Measurements from ENCODE around the gene SLC6A4. TPM values are rescaled to one million over a fixed set of nuclear protein-coding genes. Genes with fewer than 3 reads are reported as not detected.

SLC6A4 gene
- total RNA-seq, 1 donor from 2014 or later: 0.33 TPM

DNA sequence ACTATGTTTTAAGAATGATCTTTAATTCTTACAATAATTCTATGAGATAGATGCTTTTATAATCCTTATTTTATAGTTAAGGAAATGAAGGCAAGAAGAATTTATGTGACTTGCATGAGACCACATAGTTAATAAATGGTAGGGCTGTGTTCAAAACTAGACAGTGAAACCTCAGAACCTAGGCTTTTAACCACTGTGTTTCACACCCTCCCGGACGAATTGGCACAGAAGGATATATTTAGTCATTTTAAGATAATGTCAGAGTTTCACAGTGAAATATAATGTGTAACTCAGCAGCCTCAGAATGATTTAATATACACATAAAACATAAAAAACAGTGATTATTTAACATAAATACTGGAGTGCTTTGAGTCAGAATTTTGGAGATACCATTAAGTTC, 61.8 kb downstream of the SLC6A4 start:
- intact Hi-C loops (cut with micrococcal nuclease): no loop called here
- H3K36me3 ChIP-seq: peaks cover 33% of the 10 kb centered on the region
- H3K4me3 ChIP-seq: no peak overlapping the region
- H3K4me1 ChIP-seq: no peaks in the 10 kb centered on the region
- DNase-seq: no peak
- H3K9me3 ChIP-seq (replicated peaks): no peaks in the 10 kb centered on the region
- TF ChIP-seq, protein P1, sequence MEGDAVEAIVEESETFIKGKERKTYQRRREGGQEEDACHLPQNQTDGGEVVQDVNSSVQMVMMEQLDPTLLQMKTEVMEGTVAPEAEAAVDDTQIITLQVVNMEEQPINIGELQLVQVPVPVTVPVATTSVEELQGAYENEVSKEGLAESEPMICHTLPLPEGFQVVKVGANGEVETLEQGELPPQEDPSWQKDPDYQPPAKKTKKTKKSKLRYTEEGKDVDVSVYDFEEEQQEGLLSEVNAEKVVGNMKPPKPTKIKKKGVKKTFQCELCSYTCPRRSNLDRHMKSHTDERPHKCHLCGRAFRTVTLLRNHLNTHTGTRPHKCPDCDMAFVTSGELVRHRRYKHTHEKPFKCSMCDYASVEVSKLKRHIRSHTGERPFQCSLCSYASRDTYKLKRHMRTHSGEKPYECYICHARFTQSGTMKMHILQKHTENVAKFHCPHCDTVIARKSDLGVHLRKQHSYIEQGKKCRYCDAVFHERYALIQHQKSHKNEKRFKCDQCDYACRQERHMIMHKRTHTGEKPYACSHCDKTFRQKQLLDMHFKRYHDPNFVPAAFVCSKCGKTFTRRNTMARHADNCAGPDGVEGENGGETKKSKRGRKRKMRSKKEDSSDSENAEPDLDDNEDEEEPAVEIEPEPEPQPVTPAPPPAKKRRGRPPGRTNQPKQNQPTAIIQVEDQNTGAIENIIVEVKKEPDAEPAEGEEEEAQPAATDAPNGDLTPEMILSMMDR (IDR thresholded peaks at IDR 0.05; ENCODE audit: borderline replicate concordance): no peak
- no peak overlapping the region for H3K27ac ChIP-seq (replicated peaks)
- no peaks in the 10 kb centered on the region for H3K27me3 ChIP-seq (ENCODE audit: low read depth)

DNA sequence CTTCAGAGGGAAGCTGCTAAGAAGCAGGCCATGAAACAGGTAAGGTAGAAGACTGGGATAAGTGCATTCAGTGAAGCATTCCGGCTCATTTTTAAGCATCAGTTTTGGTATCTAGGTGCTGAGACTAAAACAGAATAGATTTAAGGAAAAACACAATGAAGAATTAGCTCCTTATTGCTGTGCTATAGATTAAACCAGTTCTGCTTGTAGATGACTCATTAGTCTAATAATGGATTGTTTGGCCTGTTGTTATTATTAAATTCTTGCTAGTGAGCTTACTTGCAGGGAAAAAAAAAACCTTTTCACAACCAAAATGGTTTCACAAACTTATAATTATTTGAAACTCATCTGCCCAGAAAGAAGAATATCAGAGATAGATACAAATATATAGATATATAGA, 62.9 kb downstream of the SLC6A4 start:
- Histone ChIP-seq H3K4me3 (no peak overlapping the region), H3K27me3 (ENCODE audit: low read depth) (no peaks in the 10 kb centered on the region), H3K9me3 (replicated peaks) (no peaks in the 10 kb centered on the region), H3K4me1 (no peaks in the 10 kb centered on the region), H3K27ac (replicated peaks) (no peak overlapping the region), H3K36me3 (peaks cover 26% of the 10 kb centered on the region)
- TF ChIP-seq, protein P1 (IDR thresholded peaks at IDR 0.05; ENCODE audit: borderline replicate concordance): no peak
- DNase-seq: no peak
- intact Hi-C loops (cut with micrococcal nuclease): no loop called here

DNA sequence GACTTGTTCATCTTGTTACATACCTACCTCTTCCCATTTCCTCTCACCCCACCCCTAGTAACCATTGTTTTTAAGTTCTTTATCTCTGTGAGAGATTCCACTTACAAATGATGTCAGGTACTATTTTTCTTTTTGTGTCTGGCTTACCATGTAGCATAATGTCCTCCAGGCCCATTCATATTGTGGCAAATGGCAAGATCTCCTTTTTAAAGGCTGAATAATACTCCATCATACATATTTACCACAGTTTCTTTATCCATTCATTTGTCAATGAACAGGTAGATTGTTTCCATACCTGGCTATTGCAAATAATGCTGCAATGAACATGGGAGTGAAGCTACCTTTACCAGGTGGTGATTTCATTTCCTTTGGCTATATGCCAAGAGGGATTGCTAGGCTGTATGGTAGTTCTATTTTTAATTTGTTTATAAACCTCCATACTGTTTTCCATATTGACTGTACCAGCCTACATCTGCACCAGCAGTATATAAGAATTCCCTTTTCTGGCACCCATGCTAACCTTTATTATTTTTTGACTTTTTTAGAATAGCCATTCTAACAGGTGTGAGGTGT, 65.0 kb downstream of the SLC6A4 start:
- DNase-seq: no peak
- Histone ChIP-seq H3K4me1 (no peaks in the 10 kb centered on the region), H3K9me3 (replicated peaks) (no peaks in the 10 kb centered on the region), H3K36me3 (peaks cover 25% of the 10 kb centered on the region), H3K27ac (replicated peaks) (no peak overlapping the region), H3K27me3 (ENCODE audit: low read depth) (no peaks in the 10 kb centered on the region), H3K4me3 (no peak overlapping the region)
- intact Hi-C loops (cut with micrococcal nuclease): no loop called here
- TF ChIP-seq, protein P1 (IDR thresholded peaks at IDR 0.05; ENCODE audit: borderline replicate concordance): no peak

DNA sequence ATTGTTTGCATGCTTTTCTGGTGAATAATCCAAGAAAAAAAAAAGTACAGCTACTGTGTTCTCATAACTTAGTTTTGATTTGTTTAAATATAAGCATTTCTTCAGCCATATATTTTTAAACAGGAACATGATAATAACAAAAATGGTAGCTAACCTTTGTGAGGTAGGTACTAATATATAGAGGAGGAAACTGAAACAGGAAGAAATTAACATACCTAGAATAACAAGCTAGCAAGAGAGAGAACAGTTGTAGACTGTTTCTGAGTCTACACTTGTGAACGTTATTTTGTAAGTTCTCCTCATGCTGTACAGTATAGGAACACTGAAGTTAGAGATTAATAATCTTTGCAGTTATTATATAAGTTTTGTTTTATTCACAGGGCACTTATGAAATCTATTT, 69.5 kb downstream of the SLC6A4 start:
- no peaks in the 10 kb centered on the region for H3K27me3 ChIP-seq (ENCODE audit: low read depth)
- H3K36me3 ChIP-seq: peaks cover 10% of the 10 kb centered on the region
- H3K9me3 ChIP-seq (replicated peaks): peaks cover 1% of the 10 kb centered on the region
- TF ChIP-seq, protein P1 (IDR thresholded peaks at IDR 0.05; ENCODE audit: borderline replicate concordance): no peak
- H3K4me3 ChIP-seq: no peak overlapping the region
- no peak overlapping the region for H3K27ac ChIP-seq (replicated peaks)
- DNase-seq: no peak
- intact Hi-C loops (cut with micrococcal nuclease): no loop called here
- no peaks in the 10 kb centered on the region for H3K4me1 ChIP-seq

DNA sequence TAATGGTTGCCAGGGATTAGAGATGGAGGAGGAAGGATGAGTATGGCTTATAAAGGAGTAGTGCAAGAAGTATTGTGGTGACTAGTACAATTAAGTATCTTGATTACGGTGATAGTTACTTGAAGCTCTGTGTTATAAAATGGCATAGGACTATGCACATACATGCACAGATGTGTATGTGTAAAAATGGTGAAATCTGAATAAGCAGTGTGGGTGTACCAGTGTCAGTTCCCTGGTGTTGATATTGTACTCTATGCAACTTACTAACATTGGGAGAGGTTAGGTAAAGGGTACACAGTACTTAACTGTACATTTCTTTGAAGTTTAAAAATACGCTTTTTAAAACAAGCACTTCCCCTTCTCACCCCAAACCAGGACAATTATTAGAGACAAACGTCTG, 70.3 kb downstream of the SLC6A4 start:
- Histone ChIP-seq H3K4me3 (no peak overlapping the region), H3K27me3 (ENCODE audit: low read depth) (no peaks in the 10 kb centered on the region), H3K27ac (replicated peaks) (no peak overlapping the region), H3K4me1 (no peaks in the 10 kb centered on the region), H3K36me3 (peaks cover 18% of the 10 kb centered on the region), H3K9me3 (replicated peaks) (peaks cover 10% of the 10 kb centered on the region)
- no peak for DNase-seq
- intact Hi-C loops (cut with micrococcal nuclease): no loop called here
- TF ChIP-seq, protein P1 (IDR thresholded peaks at IDR 0.05; ENCODE audit: borderline replicate concordance): no peak

Data from left ventricle myocardium inferior (tissue), 1 donor.